ENCODE data around the gene CBFA2T3.

Gene CBFA2T3

DNA sequence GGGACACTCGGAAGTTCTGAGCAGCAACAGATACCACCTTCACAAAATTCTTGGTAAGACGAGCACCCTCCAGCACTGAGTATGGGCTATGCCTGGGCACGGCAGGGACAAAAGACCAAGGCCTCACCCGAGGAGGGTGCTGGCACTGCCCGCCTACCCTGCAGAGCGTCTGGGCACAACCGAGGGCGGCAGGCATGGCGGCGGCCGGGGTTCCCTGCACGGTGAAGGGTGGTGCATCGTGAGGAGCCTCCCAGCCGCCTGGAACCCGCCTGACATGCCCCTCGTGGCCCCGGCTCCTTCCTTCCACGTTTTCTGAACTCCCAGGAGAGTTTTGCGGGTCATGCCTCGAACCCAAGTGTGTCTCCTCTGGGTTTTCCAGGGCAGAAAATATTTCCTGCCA is 139.2 kb downstream of the CBFA2T3 start:
- TF ChIP-seq, protein P1, sequence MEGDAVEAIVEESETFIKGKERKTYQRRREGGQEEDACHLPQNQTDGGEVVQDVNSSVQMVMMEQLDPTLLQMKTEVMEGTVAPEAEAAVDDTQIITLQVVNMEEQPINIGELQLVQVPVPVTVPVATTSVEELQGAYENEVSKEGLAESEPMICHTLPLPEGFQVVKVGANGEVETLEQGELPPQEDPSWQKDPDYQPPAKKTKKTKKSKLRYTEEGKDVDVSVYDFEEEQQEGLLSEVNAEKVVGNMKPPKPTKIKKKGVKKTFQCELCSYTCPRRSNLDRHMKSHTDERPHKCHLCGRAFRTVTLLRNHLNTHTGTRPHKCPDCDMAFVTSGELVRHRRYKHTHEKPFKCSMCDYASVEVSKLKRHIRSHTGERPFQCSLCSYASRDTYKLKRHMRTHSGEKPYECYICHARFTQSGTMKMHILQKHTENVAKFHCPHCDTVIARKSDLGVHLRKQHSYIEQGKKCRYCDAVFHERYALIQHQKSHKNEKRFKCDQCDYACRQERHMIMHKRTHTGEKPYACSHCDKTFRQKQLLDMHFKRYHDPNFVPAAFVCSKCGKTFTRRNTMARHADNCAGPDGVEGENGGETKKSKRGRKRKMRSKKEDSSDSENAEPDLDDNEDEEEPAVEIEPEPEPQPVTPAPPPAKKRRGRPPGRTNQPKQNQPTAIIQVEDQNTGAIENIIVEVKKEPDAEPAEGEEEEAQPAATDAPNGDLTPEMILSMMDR (IDR thresholded peaks at IDR 0.05; ENCODE audit: extremely low read depth, missing control alignments), result no peak
- DNase-seq (ENCODE audit: low spot score), result no peak

DNA sequence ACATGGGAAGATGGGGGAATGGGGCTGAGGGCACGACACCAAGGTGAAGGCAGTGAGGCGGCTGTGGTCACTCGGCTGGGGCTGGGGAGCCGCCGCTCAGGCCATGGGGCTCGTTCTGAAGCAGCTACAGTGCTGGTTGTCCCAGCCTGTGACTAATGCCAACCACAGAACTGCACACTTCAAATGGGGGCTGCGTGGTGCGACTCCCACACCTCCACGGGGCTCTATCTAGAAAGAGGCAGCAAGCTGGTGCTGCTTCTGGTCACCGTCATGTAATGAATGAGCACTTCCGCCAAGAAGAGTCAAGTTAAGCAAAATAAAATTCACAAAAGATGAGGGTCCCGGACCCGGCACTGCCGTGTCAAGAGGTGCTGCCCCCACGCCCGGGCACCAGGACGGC is 140.2 kb downstream of the CBFA2T3 start:
- TF ChIP-seq, protein P1 (IDR thresholded peaks at IDR 0.05; ENCODE audit: extremely low read depth, missing control alignments), result no peak
- no peak for DNase-seq (ENCODE audit: low spot score)

DNA sequence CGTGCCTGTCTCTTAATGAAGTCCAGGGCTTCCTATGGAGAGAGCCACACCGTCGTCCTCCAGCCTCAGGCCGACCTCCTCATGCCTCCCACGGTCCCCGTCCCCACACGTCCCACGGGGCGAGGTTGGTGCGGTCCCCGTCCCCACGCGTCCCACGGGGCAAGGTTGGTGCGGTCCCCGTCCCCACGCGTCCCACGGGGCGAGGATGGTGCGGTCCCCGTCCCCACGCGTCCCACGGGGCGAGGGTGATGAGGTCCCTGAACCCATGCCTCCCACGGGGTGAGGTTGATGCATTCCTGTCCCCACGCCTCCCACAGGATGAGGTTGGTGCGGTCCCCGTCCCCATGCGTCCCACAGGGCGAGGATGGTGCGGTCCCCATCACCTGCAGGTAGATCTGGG is 141.2 kb downstream of the CBFA2T3 start:
- TF ChIP-seq, protein P1 (IDR thresholded peaks at IDR 0.05; ENCODE audit: extremely low read depth, missing control alignments), result no peak
- DNase-seq (ENCODE audit: low spot score), result no peak

DNA sequence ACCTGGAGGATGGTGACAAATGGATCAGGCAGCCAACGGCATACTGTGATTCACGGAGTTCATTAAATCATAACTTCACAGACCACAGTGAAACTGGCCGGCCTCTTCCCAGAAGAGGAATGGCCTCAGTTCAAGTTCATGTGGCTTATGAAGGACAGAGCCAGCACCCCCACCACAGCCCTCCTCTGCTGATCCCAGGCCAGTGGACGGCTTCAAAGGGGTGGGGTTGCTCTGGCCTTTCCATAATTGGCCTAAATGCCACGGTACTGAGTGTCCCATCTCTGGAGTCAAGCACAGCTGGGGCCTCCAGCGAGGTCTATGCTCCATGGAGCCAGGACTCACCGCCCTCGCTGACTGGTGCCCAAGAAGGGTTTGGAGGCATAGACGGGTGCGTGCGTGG is 141.6 kb downstream of the CBFA2T3 start:
- DNase-seq (ENCODE audit: low spot score), result no peak

DNA sequence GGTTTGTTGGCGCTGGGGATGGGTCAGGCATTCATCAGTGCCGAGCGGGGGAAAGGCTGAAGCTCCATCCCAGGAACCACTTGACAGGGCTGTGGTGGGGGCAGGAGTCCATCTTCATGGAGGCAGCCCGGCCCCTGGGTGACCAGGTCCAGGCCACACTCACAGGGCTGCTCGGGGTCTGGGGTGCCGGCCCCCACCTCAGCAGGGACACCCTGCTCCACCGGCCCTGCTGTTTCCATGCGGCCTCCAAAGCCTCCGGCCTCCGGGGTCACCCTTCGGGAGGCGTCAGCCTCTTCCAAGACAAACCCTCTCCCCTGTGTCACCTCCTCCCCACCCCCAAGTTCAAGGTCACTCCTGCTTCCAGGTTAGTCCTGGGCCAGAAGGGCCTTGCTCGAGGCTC is 142.3 kb downstream of the CBFA2T3 start:
- TF ChIP-seq, protein P1 (IDR thresholded peaks at IDR 0.05; ENCODE audit: extremely low read depth, missing control alignments), result no peak
- DNase-seq (ENCODE audit: low spot score), result no peak

More for the DNA sequence above, 141.6 kb downstream of the CBFA2T3 start:
- TF ChIP-seq, protein P1 (IDR thresholded peaks at IDR 0.05; ENCODE audit: extremely low read depth, missing control alignments), result no peak

DNA sequence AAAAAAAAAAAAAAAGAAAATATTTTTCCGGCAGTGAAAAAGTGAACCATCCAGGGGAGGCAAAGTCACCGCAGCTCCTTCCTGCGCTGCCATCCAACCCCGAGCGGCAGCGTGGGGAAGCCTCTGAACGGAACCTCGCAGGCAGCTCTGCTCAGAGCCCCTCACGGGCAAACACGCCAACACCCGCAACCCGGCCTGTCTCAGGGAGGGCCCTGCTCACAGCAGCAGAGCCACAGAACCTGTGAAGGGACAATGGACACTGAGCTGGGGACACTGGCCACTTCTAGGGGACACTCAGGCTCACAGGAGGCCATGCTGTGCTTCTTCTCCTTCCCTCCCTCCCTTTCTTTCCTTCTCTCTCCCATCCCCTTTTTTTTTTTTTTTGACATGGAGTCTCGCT is 143.9 kb downstream of the CBFA2T3 start:
- no peak for DNase-seq (ENCODE audit: low spot score)
- TF ChIP-seq, protein P1 (IDR thresholded peaks at IDR 0.05; ENCODE audit: extremely low read depth, missing control alignments), result no peak

DNA sequence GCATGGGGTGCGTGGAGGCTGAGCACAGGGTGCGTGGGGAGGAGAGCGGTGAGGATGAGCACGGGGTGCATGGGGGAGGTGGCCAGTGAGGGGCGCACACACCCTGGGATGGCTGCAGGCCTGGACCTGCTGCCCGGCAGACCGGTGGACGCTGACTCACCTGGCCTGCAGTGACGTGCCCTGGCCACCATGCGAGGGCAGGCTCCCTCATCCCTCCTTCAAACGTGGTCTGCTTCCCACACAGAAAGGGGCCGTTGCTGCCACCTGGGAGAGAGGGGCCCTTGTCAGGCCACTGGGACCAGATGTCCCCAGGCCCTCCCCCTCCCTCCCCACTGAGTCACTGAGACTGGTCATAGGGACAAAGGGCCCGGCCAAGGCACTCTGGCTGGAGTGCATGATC is 145.2 kb downstream of the CBFA2T3 start:
- no peak for DNase-seq (ENCODE audit: low spot score)
- TF ChIP-seq, protein P1 (IDR thresholded peaks at IDR 0.05; ENCODE audit: extremely low read depth, missing control alignments), result no peak

Measured in GM20000 (cell line).